ENCODE measurements around the gene HACL1.

Gene HACL1

DNA sequence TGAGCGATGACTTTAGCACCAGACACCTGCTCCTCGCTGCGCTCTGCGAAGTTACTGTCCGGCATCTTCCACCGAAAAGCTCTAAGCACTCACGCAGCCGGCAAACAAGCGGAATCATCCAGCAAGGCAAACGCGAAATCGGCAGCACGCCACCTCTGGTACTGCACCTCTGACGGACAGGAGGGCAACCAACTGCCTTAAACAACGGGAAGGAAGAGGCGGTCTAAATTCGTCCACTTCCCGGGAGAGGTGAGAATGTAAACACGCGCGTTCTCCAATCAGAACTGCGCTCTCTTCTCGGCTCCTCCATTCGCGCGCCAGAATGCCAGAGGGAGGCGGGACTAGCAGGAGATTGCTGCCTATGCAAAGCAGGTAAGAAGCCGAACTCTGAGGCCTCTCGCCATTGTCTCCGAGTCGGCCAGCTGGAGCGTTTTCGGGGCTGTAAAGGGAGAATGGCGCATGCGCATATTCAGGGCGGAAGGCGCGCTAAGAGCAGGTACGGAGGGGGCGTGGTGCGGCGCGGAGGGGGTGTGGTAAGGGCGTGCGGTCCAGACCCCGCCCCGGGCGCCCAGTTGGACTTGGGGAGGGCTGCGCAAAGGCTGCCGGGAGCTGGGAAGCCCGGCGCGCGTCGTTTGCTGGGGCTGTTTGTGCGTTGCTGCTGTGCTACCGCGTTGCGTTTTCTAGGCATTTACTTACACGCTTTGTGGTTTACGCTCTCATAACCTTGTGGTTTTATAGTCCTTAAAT, at the start of gene HACL1, which contains the start of gene BTD:
Gene HACL1 (minus strand): TSS at position 171 of the 747 bp plus-strand sequence. CDS start 106 bp downstream, at position 65.
Gene BTD (plus strand): TSS at position 347 of the 747 bp plus-strand sequence. CDS start 33,695 bp downstream, outside the sequence.
- Mint-ChIP-seq H3K9me3 (ENCODE audit: low read depth) (no peaks in the 10 kb centered on the region), H3K36me3 (peaks cover 15% of the 10 kb centered on the region), H3K4me1 (ENCODE audit: low read depth) (peaks cover 51% of the 10 kb centered on the region), H3K4me3 (peak within 1 kb of the TSS; percentile 100), H3K27me3 (no peaks in the 10 kb centered on the region), H3K27ac (peak within 1 kb of the TSS; percentile 99)

DNA sequence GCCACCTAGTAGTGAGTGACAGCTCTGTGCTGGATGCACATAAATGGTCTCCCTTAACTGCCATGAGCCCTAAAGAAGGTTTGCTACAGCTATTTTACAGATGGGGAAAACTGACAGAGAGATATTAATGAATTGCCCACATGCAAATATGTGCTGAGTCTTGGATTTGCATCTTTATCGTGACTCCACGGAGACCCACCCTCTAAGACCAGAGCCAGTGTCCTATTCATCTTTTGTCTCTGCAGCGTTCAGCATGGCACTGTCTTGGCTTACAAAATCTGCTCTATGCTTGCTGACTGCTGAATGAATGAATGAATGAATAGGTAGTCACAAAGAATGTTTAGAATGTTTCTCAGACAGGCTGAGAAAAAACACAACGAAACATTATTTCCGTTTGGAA, 48.5 kb upstream of the HACL1 start:
- Mint-ChIP-seq H3K27me3 (peaks cover 13% of the 10 kb centered on the region), H3K4me3 (no peak overlapping the region)

DNA sequence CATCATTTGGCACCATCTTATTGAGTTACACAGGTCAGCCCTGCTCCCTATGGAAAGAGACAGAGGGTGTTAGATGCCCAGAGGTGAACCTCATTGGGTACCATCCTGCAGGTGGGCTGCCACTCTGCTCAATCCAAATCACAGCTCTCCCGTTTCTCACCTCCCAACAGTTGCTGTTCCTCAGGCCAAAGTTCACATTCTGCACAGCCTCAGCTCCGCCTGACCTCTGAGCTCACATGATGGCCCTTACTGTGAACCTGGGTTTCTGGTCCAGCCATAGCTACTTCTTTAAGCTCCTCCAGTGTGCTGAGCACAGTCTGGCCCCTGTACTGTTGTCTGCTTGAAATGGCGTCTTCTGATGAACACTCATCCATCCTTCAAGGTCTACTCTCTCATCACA, 48.0 kb upstream of the HACL1 start:
- no peak overlapping the region for H3K27ac Mint-ChIP-seq
- H3K36me3 Mint-ChIP-seq = peaks cover 12% of the 10 kb centered on the region
- no peak overlapping the region for H3K4me3 Mint-ChIP-seq
- peaks cover 13% of the 10 kb centered on the region for H3K27me3 Mint-ChIP-seq
- H3K9me3 Mint-ChIP-seq (ENCODE audit: low read depth) = no peaks in the 10 kb centered on the region
- peaks cover 50% of the 10 kb centered on the region for H3K4me1 Mint-ChIP-seq (ENCODE audit: low read depth)

More for the DNA sequence above, 48.5 kb upstream of the HACL1 start:
- peaks cover 50% of the 10 kb centered on the region for H3K4me1 Mint-ChIP-seq (ENCODE audit: low read depth)
- no peak overlapping the region for H3K27ac Mint-ChIP-seq
- no peaks in the 10 kb centered on the region for H3K9me3 Mint-ChIP-seq (ENCODE audit: low read depth)
- H3K36me3 Mint-ChIP-seq = peaks cover 12% of the 10 kb centered on the region

DNA sequence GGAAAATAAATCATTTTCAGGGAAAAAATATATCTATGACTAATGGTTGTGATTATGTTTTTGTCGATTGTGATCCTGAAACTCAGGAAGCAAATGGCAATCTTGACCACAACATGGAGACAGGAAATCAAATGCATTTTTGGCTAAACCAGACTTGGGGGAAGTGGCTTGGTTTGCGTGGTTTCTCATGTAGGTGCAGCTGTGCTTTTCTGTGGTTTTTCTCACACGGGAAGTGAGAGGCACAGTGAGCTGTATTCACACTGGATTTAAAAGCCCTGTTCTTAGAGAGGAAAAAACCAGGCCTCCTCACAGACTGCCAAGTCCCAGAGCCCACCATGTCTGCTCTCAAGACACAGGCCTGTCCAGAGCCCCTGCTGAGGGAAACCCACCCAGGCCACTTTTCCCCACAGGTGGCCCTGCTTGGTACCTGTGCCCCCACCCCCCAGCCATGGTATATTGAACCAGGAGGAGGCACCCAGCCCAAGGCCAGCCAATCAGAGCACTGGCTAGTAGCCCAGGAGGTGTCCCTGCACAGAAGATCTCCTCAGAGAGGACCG, 46.3 kb upstream of the HACL1 start:
- H3K4me1 Mint-ChIP-seq (ENCODE audit: low read depth) = peaks cover 50% of the 10 kb centered on the region
- H3K9me3 Mint-ChIP-seq (ENCODE audit: low read depth) = no peaks in the 10 kb centered on the region

DNA sequence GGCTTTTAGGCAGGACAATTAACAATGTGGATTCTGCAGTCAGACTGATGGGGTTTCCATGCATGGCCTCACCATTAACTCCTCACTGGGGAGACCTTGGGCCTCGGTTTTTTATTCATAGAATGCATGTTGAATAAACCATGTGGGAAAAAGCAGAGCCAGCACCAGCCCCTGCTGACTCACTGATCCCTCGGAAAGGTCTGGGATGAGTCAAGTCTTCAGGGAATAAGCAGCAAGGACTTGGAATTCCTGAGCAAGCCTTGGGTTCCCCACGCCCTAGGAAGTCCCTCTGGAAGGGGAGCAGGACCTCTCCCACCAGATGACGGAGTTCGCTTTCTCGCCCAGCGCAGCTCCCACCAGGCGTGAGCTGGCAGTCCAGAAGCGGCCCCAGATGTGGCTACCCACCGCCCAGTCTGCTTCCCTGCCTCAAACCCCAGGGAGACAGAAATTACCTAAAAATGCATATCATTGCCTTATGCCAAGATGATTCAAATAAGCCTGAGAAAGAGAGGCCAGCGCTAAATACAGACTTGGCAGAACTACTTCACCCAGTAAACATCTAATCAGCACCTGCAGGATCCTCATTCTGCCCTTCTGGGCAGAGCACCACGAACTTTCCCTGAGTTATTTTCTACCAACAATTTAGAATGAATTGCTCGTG, 45.6 kb upstream of the HACL1 start:
- peak overlapping the region; percentile 78 for H3K27ac Mint-ChIP-seq
- peaks cover 10% of the 10 kb centered on the region for H3K27me3 Mint-ChIP-seq
- peaks cover 9% of the 10 kb centered on the region for H3K36me3 Mint-ChIP-seq
- H3K4me3 Mint-ChIP-seq = peak overlapping the region; percentile 57
- no peaks in the 10 kb centered on the region for H3K9me3 Mint-ChIP-seq (ENCODE audit: low read depth)
- H3K4me1 Mint-ChIP-seq (ENCODE audit: low read depth) = peaks cover 50% of the 10 kb centered on the region

More for the DNA sequence above, 46.3 kb upstream of the HACL1 start:
- Mint-ChIP-seq H3K27me3 (peaks cover 12% of the 10 kb centered on the region), H3K4me3 (peak overlapping the region; percentile 57), H3K36me3 (peaks cover 8% of the 10 kb centered on the region), H3K27ac (peak overlapping the region; percentile 78)

DNA sequence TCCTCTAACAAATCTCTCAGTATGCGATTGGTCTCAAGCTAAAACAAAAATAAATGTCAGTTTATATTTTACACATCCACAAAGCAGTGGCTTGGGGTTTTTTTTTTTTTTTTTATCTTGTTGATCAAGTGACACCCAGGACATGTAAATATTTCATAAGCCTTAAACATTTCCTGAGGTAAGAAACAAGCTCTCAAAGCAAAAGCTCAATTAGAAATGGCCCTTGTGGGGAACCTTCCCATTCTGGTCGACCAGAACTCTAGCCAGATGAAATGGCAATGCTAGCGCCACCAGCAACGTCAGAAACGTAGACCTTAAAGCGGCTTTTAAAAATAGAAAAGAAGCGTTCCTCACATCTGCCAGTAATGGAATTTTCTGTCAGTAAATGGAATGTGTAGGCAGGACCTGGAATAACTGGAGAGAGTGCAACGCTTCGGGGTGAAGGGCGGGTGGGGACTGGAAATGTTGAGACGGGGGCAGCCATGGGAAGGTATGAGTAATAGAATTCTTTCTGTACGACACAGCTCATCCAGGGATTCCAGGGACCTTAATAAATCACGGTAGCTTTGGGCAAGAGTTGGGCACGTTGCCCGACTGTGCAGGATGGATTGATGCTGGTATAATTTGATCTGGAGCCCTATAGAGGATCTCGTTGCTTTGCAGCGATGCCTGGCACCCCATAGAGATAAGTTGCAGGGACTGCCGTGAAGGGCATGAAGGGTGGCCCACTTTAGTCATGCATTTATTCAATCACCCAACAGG, 44.6 kb upstream of the HACL1 start:
- Mint-ChIP-seq H3K36me3 (peaks cover 11% of the 10 kb centered on the region), H3K4me1 (ENCODE audit: low read depth) (peaks cover 48% of the 10 kb centered on the region), H3K27ac (no peak overlapping the region), H3K4me3 (no peak overlapping the region), H3K9me3 (ENCODE audit: low read depth) (no peaks in the 10 kb centered on the region), H3K27me3 (peaks cover 3% of the 10 kb centered on the region)

DNA sequence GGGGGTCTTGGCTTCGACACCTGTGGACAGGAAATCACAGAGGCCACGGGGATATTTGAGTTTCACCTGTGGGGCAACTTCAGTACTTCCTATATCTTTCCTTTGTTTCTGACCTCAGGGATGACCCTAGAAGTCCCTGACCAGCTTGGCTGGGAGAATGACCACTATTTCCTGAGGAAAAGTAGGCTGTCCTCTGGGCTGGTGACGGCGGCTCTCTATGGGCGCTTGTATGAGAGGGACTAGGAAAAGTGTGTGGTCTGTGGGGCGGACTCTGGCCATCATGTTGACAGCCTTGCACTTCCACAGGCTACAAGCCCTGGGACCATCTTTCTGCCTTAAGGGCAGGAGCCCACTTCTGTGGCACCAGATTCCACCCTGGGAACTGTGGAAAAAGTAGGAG, 43.9 kb upstream of the HACL1 start:
- no peaks in the 10 kb centered on the region for H3K9me3 Mint-ChIP-seq (ENCODE audit: low read depth)
- H3K36me3 Mint-ChIP-seq = peaks cover 8% of the 10 kb centered on the region
- H3K27me3 Mint-ChIP-seq = no peaks in the 10 kb centered on the region
- H3K4me3 Mint-ChIP-seq = no peak overlapping the region
- no peak overlapping the region for H3K27ac Mint-ChIP-seq
- H3K4me1 Mint-ChIP-seq (ENCODE audit: low read depth) = peaks cover 43% of the 10 kb centered on the region

DNA sequence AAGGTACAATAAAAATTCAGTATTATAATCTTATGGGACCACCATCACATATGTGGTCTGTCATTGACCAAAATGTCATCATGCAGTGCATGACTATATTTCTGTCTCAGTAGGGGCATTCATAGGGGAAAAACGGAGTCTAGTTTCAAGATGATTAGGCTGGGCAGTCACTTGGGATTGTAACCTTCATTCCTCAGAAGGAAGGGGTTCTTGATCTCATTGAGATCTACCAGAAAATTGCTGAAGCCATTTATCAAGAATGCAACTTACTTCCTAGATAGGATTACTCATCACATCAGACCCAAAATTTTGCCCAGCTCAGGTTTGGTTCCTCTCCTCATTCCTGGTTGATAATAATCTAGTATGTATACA, 37.5 kb upstream of the HACL1 start:
- Mint-ChIP-seq H3K27ac (no peak overlapping the region), H3K4me1 (ENCODE audit: low read depth) (peaks cover 27% of the 10 kb centered on the region), H3K36me3 (peaks cover 14% of the 10 kb centered on the region), H3K4me3 (no peak overlapping the region), H3K27me3 (no peaks in the 10 kb centered on the region), H3K9me3 (ENCODE audit: low read depth) (no peaks in the 10 kb centered on the region)

DNA sequence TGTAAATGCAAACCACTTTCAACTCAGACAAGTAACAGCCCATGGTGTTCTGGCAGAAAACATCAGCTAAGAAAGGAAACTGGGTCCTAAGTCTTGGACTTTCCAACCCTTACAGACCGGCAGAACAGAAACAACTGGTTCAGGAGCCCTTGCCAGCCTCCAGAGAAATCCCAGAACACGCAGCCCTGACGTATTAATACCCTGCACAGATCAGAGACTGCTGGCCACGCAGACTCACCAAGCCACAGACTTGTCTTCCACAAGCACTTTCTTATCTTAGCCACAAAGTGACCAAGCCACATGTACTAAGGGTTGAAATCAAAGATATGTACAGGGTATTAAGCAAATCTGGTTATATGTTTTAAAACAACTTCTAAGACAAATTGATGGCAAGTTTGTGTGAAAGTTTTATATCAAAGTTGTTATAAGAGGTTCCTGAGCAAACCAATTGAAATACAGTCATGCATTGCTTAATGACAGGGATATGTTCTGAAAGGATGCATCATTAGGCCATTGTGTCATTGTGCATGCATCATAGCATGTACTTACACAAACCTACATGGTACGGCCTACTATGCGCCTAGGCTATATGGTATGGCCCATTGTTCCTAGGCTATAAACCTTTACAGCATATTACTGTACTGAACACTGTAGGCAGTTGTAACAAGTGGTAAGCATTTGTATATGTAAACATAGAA, 37.0 kb upstream of the HACL1 start:
- Mint-ChIP-seq H3K4me1 (ENCODE audit: low read depth) (peaks cover 27% of the 10 kb centered on the region), H3K36me3 (peaks cover 14% of the 10 kb centered on the region), H3K27me3 (no peaks in the 10 kb centered on the region), H3K9me3 (ENCODE audit: low read depth) (no peaks in the 10 kb centered on the region), H3K27ac (no peak overlapping the region), H3K4me3 (no peak overlapping the region)

DNA sequence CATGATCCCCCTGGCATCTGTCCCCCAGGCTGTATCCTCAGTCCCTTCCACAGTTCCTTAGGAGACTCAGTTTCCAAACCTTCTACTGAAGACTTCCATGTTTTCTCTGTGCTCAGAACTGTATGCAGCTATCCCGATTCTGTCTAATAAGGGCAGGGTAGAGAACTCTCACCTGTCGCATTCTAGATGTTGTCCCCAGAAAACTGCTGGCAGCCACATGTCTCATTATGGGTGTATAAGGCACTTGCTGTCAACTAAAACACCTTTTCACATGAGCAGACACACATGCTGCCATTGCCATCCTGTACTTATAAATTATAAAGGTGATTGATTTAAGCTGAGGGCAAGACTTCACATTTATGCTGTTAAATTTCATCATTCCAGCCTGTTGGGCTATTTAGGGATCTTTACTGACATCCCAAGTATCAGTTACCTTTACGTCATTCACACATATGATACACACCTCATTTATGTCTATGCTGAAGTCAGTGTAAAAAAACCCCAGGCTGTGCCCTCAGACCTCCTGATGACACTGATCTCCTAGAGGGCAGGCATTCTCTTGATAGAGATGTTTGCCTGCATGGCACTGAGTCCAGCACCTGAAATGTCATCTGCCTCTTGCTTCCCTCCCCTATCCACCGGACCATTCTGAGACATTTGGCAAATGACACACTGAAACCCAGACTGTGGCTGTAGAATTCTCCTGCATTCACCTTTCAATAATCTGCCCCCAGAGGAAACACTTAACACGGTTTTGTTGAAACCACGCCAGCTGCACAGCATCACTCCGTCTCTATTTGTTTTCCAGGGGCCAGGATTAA, 36.0 kb upstream of the HACL1 start:
- Mint-ChIP-seq H3K4me1 (ENCODE audit: low read depth) (peaks cover 27% of the 10 kb centered on the region), H3K27ac (peak overlapping the region; percentile 13), H3K9me3 (ENCODE audit: low read depth) (no peaks in the 10 kb centered on the region), H3K27me3 (no peaks in the 10 kb centered on the region), H3K36me3 (peaks cover 14% of the 10 kb centered on the region), H3K4me3 (no peak overlapping the region)

DNA sequence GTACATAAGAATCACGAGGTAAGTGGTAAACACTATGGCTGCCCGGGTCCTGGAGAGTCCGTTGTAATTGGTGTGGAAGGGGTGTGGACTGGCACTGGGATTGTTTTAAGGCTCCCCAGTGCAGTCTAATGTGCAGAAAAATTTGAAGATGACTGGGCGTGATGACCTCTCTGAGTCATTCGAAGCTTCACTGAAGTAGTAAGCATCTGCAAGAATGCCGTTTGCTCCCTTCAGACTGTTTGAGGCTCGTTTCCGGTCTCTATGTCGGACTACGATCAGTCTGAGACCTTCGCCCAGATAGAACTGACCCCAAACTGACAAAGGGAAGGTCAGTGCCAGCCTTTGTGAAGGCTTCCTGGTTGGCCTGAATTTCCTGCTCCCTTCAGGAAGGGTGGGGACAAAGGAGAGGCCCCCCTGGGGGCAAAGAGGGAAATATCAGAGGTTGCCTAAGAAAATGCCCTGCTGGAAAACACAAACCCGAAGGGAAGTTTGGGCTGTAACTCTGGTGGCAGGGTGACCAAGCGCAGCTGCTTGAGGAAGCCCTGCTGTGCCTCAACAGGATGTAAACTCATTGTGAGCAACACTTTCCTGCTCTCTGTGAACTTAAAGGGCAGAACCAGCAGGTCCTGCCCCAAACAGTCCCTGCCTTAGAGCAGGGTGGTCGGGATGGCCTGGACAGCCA, 34.8 kb upstream of the HACL1 start:
- H3K27me3 Mint-ChIP-seq = no peaks in the 10 kb centered on the region
- no peaks in the 10 kb centered on the region for H3K9me3 Mint-ChIP-seq (ENCODE audit: low read depth)
- peaks cover 9% of the 10 kb centered on the region for H3K36me3 Mint-ChIP-seq
- peak overlapping the region; percentile 13 for H3K27ac Mint-ChIP-seq
- H3K4me1 Mint-ChIP-seq (ENCODE audit: low read depth) = peaks cover 33% of the 10 kb centered on the region
- H3K4me3 Mint-ChIP-seq = peak overlapping the region; percentile 35

DNA sequence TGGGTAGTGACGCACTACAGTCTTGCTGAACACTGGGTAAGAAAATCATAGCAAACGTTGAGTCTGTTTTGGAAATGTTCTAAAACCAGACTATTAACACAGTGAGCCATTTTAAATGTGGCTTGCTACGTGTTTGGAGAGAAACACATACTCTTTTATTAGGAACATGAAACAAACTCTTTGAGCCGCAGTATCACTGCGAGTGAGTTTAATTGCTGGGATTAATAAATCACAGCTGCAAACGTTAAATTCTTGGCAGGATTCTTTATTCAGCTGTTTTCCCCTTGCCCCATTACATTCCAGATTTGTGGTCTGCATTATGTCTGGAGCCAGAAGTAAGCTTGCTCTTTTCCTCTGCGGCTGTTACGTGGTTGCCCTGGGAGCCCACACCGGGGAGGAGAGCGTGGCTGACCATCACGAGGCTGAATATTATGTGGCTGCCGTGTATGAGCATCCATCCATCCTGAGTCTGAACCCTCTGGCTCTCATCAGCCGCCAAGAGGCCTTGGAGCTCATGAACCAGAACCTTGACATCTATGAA, 33.8 kb upstream of the HACL1 start:
- H3K4me3 Mint-ChIP-seq = no peak overlapping the region
- no peak overlapping the region for H3K27ac Mint-ChIP-seq
- no peaks in the 10 kb centered on the region for H3K9me3 Mint-ChIP-seq (ENCODE audit: low read depth)
- H3K4me1 Mint-ChIP-seq (ENCODE audit: low read depth) = peaks cover 42% of the 10 kb centered on the region
- peaks cover 9% of the 10 kb centered on the region for H3K36me3 Mint-ChIP-seq
- H3K27me3 Mint-ChIP-seq = no peaks in the 10 kb centered on the region

DNA sequence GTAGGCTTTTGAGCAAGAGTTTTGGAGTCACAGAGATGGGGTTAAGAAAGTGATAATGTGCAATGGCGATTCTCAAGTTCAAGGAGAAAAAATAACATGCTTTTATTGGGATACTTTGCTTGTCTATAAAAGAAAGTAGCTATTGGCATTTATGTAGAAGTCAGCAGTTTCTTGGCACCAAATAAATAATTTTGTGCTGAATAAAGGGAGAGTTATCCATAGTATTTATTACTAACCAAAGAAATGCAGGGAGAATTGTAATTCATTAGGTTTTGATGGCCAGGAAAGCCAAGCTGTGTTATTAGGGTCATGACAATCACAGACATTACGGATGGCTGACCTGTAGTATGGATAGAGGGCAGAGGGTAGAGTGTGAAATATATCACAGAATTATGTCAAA, 33.3 kb upstream of the HACL1 start:
- Mint-ChIP-seq H3K9me3 (ENCODE audit: low read depth) (no peaks in the 10 kb centered on the region), H3K27me3 (no peaks in the 10 kb centered on the region), H3K4me1 (ENCODE audit: low read depth) (peaks cover 46% of the 10 kb centered on the region), H3K4me3 (no peak overlapping the region), H3K36me3 (peaks cover 9% of the 10 kb centered on the region), H3K27ac (no peak overlapping the region)

Data from activated naive CD8-positive, alpha-beta T cell (primary cell).